ENCODE results near the gene AADACL4. TPM values are rescaled to one million over a fixed set of nuclear protein-coding genes. Genes with fewer than 3 reads are reported as not detected.

The AADACL4 gene
- total RNA-seq, 1 experiment from 2014 or later, result not detected

DNA sequence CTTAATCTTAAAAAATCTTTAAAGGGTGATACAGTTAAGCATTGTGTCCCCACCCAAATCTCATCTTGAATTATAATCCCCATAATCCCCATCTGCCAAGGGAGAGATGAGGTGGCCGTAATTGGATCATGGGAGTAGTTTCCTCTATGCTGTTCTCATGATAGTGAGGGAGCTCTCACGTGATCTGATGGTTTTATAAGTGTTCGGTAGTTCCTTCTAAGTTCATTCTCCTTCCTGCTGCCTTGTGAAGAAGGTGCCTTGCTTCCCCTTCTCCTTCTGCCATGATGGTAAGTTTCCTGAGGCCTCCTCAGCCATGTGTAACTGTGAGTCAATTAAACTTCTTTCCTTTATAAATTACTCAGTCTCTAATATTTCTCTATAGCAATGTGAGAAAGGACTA lies 36.6 kb upstream of the AADACL4 start:
- H3K79me2 ChIP-seq (ENCODE audit: insufficient read depth, low read length), result no peaks in the 10 kb centered on the region
- no peak overlapping the region for H3K4me3 Mint-ChIP-seq
- no peaks in the 10 kb centered on the region; the same call in 1 of the 2 replicates for H3K4me1 ChIP-seq (ENCODE audit: insufficient read depth, low read length)

More for the DNA sequence above, 36.6 kb upstream of the AADACL4 start:
- no CpG with 5 or more reads among the region's 3 CpGs for WGBS (ENCODE audit: extremely low coverage, insufficient read length, low lambda C conversion rate)
- Histone ChIP-seq H3K4ac (ENCODE audit: low read depth, low read length) (no peak overlapping the region), H2AFZ (ENCODE audit: low read length) (no peak overlapping the region), H2BK15ac (ENCODE audit: low read depth, low read length) (no peak overlapping the region), H3T11ph (ENCODE audit: low read length) (no peak overlapping the region), H3K27me3 (ENCODE audit: insufficient read depth, low read length) (no peaks in the 10 kb centered on the region), H3K27ac (ENCODE audit: insufficient read length, low read depth, low read length) (no peak overlapping the region), H3K9me3 (ENCODE audit: control insufficient read depth, low read depth, low read length) (no peaks in the 10 kb centered on the region), H4K8ac (replicated peaks; ENCODE audit: insufficient read length, low read depth, low read length) (no peak overlapping the region), H2BK20ac (ENCODE audit: low read depth, low read length, poor library complexity, severe bottlenecking) (no peak overlapping the region), H2BK120ac (ENCODE audit: low read depth, low read length, poor library complexity, severe bottlenecking) (no peak overlapping the region), H3K9ac (ENCODE audit: extremely low read depth, insufficient read length, low read length) (no peak overlapping the region), H4K91ac (ENCODE audit: insufficient read length, low read depth, low read length) (no peak overlapping the region), H2BK5ac (ENCODE audit: insufficient read length, low read length) (no peak overlapping the region), H3K18ac (ENCODE audit: insufficient read length, low read depth, low read length) (no peak overlapping the region), H4K5ac (ENCODE audit: insufficient read length, low read depth, low read length) (no peak overlapping the region), H3K14ac (ENCODE audit: insufficient read depth, low read length) (no peak overlapping the region), H3K4me2 (ENCODE audit: insufficient read depth, insufficient read length, low read length) (no peak overlapping the region), H2AK5ac (ENCODE audit: insufficient read length, low read length) (no peak overlapping the region), H4K20me1 (ENCODE audit: control insufficient read depth, insufficient read depth, insufficient read length) (no peaks in the 10 kb centered on the region), H2BK12ac (ENCODE audit: insufficient read length, low read depth, low read length) (no peak overlapping the region), H3K23me2 (ENCODE audit: insufficient read length, low read depth, low read length, poor library complexity, severe bottlenecking) (no peaks in the 10 kb centered on the region), H3K79me1 (ENCODE audit: insufficient read depth, low read depth, low read length, poor library complexity, severe bottlenecking) (no peaks in the 10 kb centered on the region), H3K23ac (ENCODE audit: insufficient read length, low read depth, low read length) (no peak overlapping the region), H3K56ac (ENCODE audit: insufficient read length, low read depth, low read length) (no peak overlapping the region)
- TF ChIP-seq, protein P1, sequence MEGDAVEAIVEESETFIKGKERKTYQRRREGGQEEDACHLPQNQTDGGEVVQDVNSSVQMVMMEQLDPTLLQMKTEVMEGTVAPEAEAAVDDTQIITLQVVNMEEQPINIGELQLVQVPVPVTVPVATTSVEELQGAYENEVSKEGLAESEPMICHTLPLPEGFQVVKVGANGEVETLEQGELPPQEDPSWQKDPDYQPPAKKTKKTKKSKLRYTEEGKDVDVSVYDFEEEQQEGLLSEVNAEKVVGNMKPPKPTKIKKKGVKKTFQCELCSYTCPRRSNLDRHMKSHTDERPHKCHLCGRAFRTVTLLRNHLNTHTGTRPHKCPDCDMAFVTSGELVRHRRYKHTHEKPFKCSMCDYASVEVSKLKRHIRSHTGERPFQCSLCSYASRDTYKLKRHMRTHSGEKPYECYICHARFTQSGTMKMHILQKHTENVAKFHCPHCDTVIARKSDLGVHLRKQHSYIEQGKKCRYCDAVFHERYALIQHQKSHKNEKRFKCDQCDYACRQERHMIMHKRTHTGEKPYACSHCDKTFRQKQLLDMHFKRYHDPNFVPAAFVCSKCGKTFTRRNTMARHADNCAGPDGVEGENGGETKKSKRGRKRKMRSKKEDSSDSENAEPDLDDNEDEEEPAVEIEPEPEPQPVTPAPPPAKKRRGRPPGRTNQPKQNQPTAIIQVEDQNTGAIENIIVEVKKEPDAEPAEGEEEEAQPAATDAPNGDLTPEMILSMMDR (conservative IDR thresholded peaks at IDR 0.05), result no peak
- no peaks in the 10 kb centered on the region for H3K27me3 Mint-ChIP-seq (ENCODE audit: low read depth)
- H3K36me3 Mint-ChIP-seq (ENCODE audit: insufficient read depth in 1 of 3, low read depth in 3 of 3), result peaks cover 7 to 67% (median 64%) of the 10 kb centered on the region in 3 experiments
- peaks cover 49 to 58% of the 10 kb centered on the region in 2 experiments for H3K4me1 Mint-ChIP-seq
- peaks cover 8 to 10% of the 10 kb centered on the region in 2 experiments; a peak in 4 of 5 replicates for H3K9me3 Mint-ChIP-seq
- no peak for DNase-seq
- no peak overlapping the region for H3K27ac Mint-ChIP-seq

Data from H9 (cell line).